ENCODE measurements around the gene PSMD1. TPM values are rescaled to one million over a fixed set of nuclear protein-coding genes. Genes with fewer than 3 reads are reported as not detected.

PSMD1 gene
- total RNA-seq, 3 donors from 2014 or later (not counting 1 experiment from before 2014, with no cell fraction given), result 44.1 to 54.9 (median 49.7) TPM

- no peaks in the 10 kb centered on the region for H3K4me1 Mint-ChIP-seq
- peaks cover 6 to 12% of the 10 kb centered on the region in 2 donors for H3K27me3 Mint-ChIP-seq (ENCODE audit: low read depth in 2 of 2)
- intact Hi-C loops (cut with micrococcal nuclease), result no loop called here
- Histone ChIP-seq H3K4me3 (ENCODE audit: low read length) (no peak overlapping the region), H3K27me3 (ENCODE audit: control insufficient read depth, insufficient read depth, low read length) (peaks cover 4% of the 10 kb centered on the region), H3K4me1 (ENCODE audit: control insufficient read depth, insufficient read depth, low read length) (no peaks in the 10 kb centered on the region), H3K27ac (ENCODE audit: low read length) (no peak overlapping the region), H3K36me3 (ENCODE audit: control insufficient read depth, insufficient read depth, low read length) (no peaks in the 10 kb centered on the region), H3K9me3 (ENCODE audit: control insufficient read depth, insufficient read depth, low read length) (no peaks in the 10 kb centered on the region)
- WGBS (ENCODE audit: insufficient coverage), result 87% methylated on average over 3 of the region's 4 CpGs
- ATAC-seq (no peak), DNase-seq (no peak)
- H3K36me3 Mint-ChIP-seq, result no peaks in the 10 kb centered on the region
- no peak overlapping the region for H3K4me3 Mint-ChIP-seq
- H3K9me3 Mint-ChIP-seq, result no peaks in the 10 kb centered on the region
- H3K27ac Mint-ChIP-seq, result no peak overlapping the region
- TF ChIP-seq CTCF (IDR thresholded peaks at IDR 0.05), result no peak
These were observed 129.2 kb downstream of the PSMD1 start for GRCh38 chr2:231185886-231186285.

GRCh38 chr2:231186325-231186724 lies 129.7 kb downstream of the PSMD1 start:
- no peak overlapping the region for H3K4me3 Mint-ChIP-seq
- Histone ChIP-seq H3K27me3 (ENCODE audit: control insufficient read depth, insufficient read depth, low read length) (peaks cover 6% of the 10 kb centered on the region), H3K27ac (ENCODE audit: low read length) (no peak overlapping the region), H3K4me1 (ENCODE audit: control insufficient read depth, insufficient read depth, low read length) (no peaks in the 10 kb centered on the region), H3K9me3 (ENCODE audit: control insufficient read depth, insufficient read depth, low read length) (no peaks in the 10 kb centered on the region), H3K36me3 (ENCODE audit: control insufficient read depth, insufficient read depth, low read length) (no peaks in the 10 kb centered on the region), H3K4me3 (ENCODE audit: low read length) (no peak overlapping the region)
- H3K36me3 Mint-ChIP-seq, result no peaks in the 10 kb centered on the region
- intact Hi-C loops (cut with micrococcal nuclease), result no loop called here
- no peak overlapping the region for H3K27ac Mint-ChIP-seq
- peaks cover 6 to 12% of the 10 kb centered on the region in 2 donors for H3K27me3 Mint-ChIP-seq (ENCODE audit: low read depth in 2 of 2)
- DNase-seq, result no peak
- WGBS (ENCODE audit: insufficient coverage), result 69% methylated on average over 7 of the region's 7 CpGs
- H3K9me3 Mint-ChIP-seq, result no peaks in the 10 kb centered on the region
- no peaks in the 10 kb centered on the region for H3K4me1 Mint-ChIP-seq
- ATAC-seq, result no peak
- no peak for TF ChIP-seq CTCF (IDR thresholded peaks at IDR 0.05)

- Mint-ChIP-seq H3K27ac (no peak overlapping the region), H3K9me3 (no peaks in the 10 kb centered on the region), H3K36me3 (no peaks in the 10 kb centered on the region), H3K4me1 (no peaks in the 10 kb centered on the region), H3K27me3 (ENCODE audit: low read depth in 2 of 2) (peaks cover 6 to 20% of the 10 kb centered on the region in 2 donors), H3K4me3 (no peak overlapping the region)
- Histone ChIP-seq H3K27ac (ENCODE audit: low read length) (no peak overlapping the region), H3K9me3 (ENCODE audit: control insufficient read depth, insufficient read depth, low read length) (no peaks in the 10 kb centered on the region), H3K36me3 (ENCODE audit: control insufficient read depth, insufficient read depth, low read length) (no peaks in the 10 kb centered on the region), H3K27me3 (ENCODE audit: control insufficient read depth, insufficient read depth, low read length) (peaks cover 6% of the 10 kb centered on the region), H3K4me1 (ENCODE audit: control insufficient read depth, insufficient read depth, low read length) (no peaks in the 10 kb centered on the region), H3K4me3 (ENCODE audit: low read length) (no peak overlapping the region)
- 88% methylated on average over 17 of the region's 18 CpGs for WGBS (ENCODE audit: insufficient coverage)
- no peak for ATAC-seq
- TF ChIP-seq CTCF (IDR thresholded peaks at IDR 0.05), result no peak
- DNase-seq, result no peak
- intact Hi-C loops (cut with micrococcal nuclease), result no loop called here
These were observed 131.3 kb downstream of the PSMD1 start for GRCh38 chr2:231187736-231188505.

Measured in natural killer cell (primary cell).